H1 (cell line): ENCODE measurements around the gene ETFBKMT. TPM values are rescaled to one million over a fixed set of nuclear protein-coding genes. Genes with fewer than 3 reads are reported as not detected.

ENCODE experiments used
- SIRT6 ChIP-seq: IDR thresholded peaks from one replicate; pipeline ENCODE4 v1.7.1; 2012; ENCODE audit warnings: low read length, inconsistent platforms
- TEAD4 ChIP-seq: IDR thresholded peaks from 2 replicates; pipeline ENCODE4 v1.6.1; 2012; ENCODE audit warnings: low read depth, low read length, inconsistent platforms, mixed read lengths
- polyA plus RNA-seq, 7 experiments: library from polyadenylated mRNA; depleted of rRNA in 3 of 7; stranded (reverse) in 5 of 7; unstranded in 2 of 7; fragments of >200 nt in 5 of 7; fragments of 200-250 nt in 2 of 7; gene quantifications; 1 replicate in 5 of 7; 2 replicates in 1 of 7; 4 replicates in 1 of 7; pipeline versions ENCODE4 v1.2.1 to v1.2.3, GENCODE V29; 2011 to 2013; ENCODE audit warnings: missing spikeins in 2 of 7, mixed read lengths in 2 of 7
- total RNA-seq: library from RNA; stranded (reverse); fragmentation: NEBNext Ultra II Directional; extraction: Animal tissue kit (Norgen Biotek cat#: 25700); gene quantifications from 2 replicates; pipeline ENCODE4 v1.2.1, GENCODE V29; 2021

ETFBKMT gene
- total and polyA plus RNA-seq, 2 of the 8 experiments (the other 6 are each of a cell fraction or from before 2014, with no cell fraction given): 0.59 to 1.7 TPM

GRCh38 chr12:31634620-31635019, 24.9 kb upstream of the ETFBKMT start (continued):
- TF ChIP-seq SIRT6 (no peak), TEAD4 (no peak)
